HepG2 (cell line): ENCODE data around the gene ENTPD2. TPM values are rescaled to one million over a fixed set of nuclear protein-coding genes. Genes with fewer than 3 reads are reported as not detected.
A peak's percentile ranks its signal among the peaks of the same experiment; 100 is the strongest.

Source experiments
- GABPB1 ChIP-seq: IDR thresholded peaks from 2 replicates; pipeline ENCODE4 v1.6.1; 2016; ENCODE audit warnings: mild to moderate bottlenecking, missing genetic modification reagents, moderate library complexity, missing compliant biosample characterization
- ISL2 ChIP-seq: sonication (generic); formaldehyde crosslinking; IDR thresholded peaks from 2 replicates; pipeline ENCODE4 v1.5.0; 2020; ENCODE audit warnings: missing genetic modification reagents
- MBD4 ChIP-seq: IDR thresholded peaks from 2 replicates; pipeline ENCODE4 v1.6.1; 2012; ENCODE audit warnings: low read length, inconsistent platforms, borderline replicate concordance
- SALL1 ChIP-seq: sonication (generic); formaldehyde crosslinking; IDR thresholded peaks from 2 replicates; pipeline ENCODE4 v1.8.0; 2022; ENCODE audit warnings: mild to moderate bottlenecking, missing genetic modification reagents
- ZEB1 ChIP-seq: IDR thresholded peaks from 2 replicates; pipeline ENCODE4 v1.6.1; 2012; ENCODE audit warnings: mild to moderate bottlenecking, low read depth, inconsistent platforms; ENCODE audit not compliant: insufficient replicate concordance
- ZNF430 ChIP-seq: sonication (generic); formaldehyde crosslinking; IDR thresholded peaks from 2 replicates; pipeline ENCODE4 v1.9.0; 2021; ENCODE audit warnings: mild to moderate bottlenecking, missing genetic modification reagents
- polyA plus RNA-seq, 8 experiments: library from polyadenylated mRNA; depleted of rRNA in 3 of 8; stranded (reverse) in 7 of 8; unstranded in 1 of 8; fragments of >200 nt; fragmentation: Illumina TruSeq in 4 of 8; extraction: Trizol in 4 of 8; gene quantifications; 2 replicates each; pipeline versions ENCODE4 v1.2.1 to v1.2.3, GENCODE V29; 2011 to 2016; ENCODE audit warnings: low read depth in 4 of 8, missing spikeins in 1 of 8, mixed read lengths in 1 of 8; ENCODE audit not compliant: insufficient read depth in 1 of 8
- total RNA-seq, 5 experiments: library from RNA; depleted of rRNA; stranded (reverse); fragments of >200 nt; fragmentation: Illumina TruSeq; extraction: Trizol; gene quantifications; 2 replicates each; pipeline ENCODE4 v1.2.3, GENCODE V29; 2016; ENCODE audit warnings: low read depth in 1 of 5
- TF ChIP-seq, protein P1 (sequence below), 2 experiments: sonication (generic) in 1 of 2; formaldehyde crosslinking in 1 of 2; IDR thresholded peaks; 2 replicates each; pipeline versions ENCODE4 v1.6.1 to v1.9.0; 2014 to 2022; ENCODE audit warnings: antibody characterized with exemption in 1 of 2, borderline replicate concordance in 1 of 2, inconsistent platforms in 1 of 2, low read depth in 1 of 2, missing genetic modification reagents in 1 of 2
- TF ChIP-seq, protein P2 (sequence below): IDR thresholded peaks from 2 replicates; pipeline ENCODE4 v1.6.1; 2016; ENCODE audit warnings: low read depth, borderline replicate concordance
- TF ChIP-seq, protein P3 (sequence below): sonication (generic); formaldehyde crosslinking; IDR thresholded peaks from 2 replicates; pipeline ENCODE4 v1.9.0; 2022; ENCODE audit warnings: missing genetic modification reagents, mild to moderate bottlenecking, borderline replicate concordance
- TF ChIP-seq, protein P4 (sequence below): IDR thresholded peaks from 2 replicates; pipeline ENCODE4 v1.6.1; 2016; ENCODE audit warnings: control low read depth
- TF ChIP-seq, protein P5 (sequence below): IDR thresholded peaks from 2 replicates; pipeline ENCODE4 v1.6.1; 2016
- TF ChIP-seq, protein P6 (sequence below): sonication (generic); formaldehyde crosslinking; IDR thresholded peaks from 2 replicates; pipeline ENCODE4 v1.4.0; 2020; ENCODE audit warnings: low read depth, missing genetic modification reagents

The ENTPD2 gene
- total and polyA plus RNA-seq, 2 of the 13 experiments (the other 11 are each of a cell fraction or from before 2014, with no cell fraction given) = 0.95 to 3.2 TPM

DNA sequence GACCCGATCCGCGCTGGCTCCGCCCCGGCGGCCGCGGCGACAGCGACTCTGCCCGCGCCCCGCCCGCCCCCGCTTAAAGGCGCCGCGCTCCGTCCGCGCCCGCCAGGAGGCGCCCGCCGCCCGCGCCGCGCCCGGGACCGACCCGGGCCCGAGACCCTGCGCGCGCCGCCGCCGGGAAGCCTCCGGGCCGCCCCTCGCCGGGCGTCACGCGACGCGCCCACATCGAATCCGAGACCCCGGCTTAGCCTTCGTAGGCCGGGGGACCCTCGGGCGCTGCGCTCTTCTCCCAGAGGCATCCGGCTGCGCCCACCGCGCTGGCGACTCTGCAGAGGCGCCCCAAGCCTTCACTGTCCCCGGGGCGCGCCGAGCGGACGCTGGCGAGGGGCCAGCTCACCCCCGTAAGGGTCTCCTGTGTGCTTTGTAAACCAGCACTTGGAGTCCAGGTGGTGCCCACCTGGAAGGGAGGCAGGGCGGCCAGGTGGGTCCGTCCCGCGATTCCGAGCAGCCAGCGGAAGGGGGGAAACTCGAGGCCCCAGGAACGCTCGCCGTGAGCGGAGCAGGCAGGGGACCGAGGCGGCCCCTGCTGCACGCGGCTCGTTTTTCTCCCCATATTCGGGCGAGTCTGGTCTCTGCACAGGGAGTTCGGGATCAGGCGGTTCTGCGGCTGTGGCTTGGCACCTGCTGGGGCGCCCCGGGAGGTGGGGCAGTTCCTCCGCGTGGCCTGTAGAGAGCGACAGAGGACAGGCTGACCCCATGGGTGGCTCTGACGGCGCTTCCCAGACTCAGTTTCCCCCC, 25.4 kb downstream of the ENTPD2 start (continued):
- TF ChIP-seq, protein P1, sequence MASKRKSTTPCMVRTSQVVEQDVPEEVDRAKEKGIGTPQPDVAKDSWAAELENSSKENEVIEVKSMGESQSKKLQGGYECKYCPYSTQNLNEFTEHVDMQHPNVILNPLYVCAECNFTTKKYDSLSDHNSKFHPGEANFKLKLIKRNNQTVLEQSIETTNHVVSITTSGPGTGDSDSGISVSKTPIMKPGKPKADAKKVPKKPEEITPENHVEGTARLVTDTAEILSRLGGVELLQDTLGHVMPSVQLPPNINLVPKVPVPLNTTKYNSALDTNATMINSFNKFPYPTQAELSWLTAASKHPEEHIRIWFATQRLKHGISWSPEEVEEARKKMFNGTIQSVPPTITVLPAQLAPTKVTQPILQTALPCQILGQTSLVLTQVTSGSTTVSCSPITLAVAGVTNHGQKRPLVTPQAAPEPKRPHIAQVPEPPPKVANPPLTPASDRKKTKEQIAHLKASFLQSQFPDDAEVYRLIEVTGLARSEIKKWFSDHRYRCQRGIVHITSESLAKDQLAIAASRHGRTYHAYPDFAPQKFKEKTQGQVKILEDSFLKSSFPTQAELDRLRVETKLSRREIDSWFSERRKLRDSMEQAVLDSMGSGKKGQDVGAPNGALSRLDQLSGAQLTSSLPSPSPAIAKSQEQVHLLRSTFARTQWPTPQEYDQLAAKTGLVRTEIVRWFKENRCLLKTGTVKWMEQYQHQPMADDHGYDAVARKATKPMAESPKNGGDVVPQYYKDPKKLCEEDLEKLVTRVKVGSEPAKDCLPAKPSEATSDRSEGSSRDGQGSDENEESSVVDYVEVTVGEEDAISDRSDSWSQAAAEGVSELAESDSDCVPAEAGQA (IDR thresholded peaks at IDR 0.05; ENCODE audit: low read depth) = no peak
- TF ChIP-seq, protein P1 (CRISPR knock-in tag; IDR thresholded peaks at IDR 0.05; ENCODE audit: borderline replicate concordance) = no peak
- TF ChIP-seq, protein P2, sequence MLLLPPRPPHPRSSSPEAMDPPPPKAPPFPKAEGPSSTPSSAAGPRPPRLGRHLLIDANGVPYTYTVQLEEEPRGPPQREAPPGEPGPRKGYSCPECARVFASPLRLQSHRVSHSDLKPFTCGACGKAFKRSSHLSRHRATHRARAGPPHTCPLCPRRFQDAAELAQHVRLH (CRISPR knock-in tag) = peak; percentile 33; the same call in 1 of the 2 replicates
- TF ChIP-seq ZNF430 (CRISPR knock-in tag) = no peak
- peak; percentile 37; the same call in 1 of the 2 replicates for TF ChIP-seq GABPB1 (CRISPR knock-in tag)
- peak; percentile 24; the same call in 1 of the 2 replicates for TF ChIP-seq ISL2
- TF ChIP-seq, protein P3, sequence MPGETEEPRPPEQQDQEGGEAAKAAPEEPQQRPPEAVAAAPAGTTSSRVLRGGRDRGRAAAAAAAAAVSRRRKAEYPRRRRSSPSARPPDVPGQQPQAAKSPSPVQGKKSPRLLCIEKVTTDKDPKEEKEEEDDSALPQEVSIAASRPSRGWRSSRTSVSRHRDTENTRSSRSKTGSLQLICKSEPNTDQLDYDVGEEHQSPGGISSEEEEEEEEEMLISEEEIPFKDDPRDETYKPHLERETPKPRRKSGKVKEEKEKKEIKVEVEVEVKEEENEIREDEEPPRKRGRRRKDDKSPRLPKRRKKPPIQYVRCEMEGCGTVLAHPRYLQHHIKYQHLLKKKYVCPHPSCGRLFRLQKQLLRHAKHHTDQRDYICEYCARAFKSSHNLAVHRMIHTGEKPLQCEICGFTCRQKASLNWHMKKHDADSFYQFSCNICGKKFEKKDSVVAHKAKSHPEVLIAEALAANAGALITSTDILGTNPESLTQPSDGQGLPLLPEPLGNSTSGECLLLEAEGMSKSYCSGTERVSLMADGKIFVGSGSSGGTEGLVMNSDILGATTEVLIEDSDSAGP = peak; percentile 65
- TF ChIP-seq, protein P4, sequence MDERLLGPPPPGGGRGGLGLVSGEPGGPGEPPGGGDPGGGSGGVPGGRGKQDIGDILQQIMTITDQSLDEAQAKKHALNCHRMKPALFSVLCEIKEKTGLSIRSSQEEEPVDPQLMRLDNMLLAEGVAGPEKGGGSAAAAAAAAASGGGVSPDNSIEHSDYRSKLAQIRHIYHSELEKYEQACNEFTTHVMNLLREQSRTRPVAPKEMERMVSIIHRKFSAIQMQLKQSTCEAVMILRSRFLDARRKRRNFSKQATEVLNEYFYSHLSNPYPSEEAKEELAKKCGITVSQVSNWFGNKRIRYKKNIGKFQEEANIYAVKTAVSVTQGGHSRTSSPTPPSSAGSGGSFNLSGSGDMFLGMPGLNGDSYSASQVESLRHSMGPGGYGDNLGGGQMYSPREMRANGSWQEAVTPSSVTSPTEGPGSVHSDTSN (CRISPR knock-in tag) = no peak
- 0 out of 2 replicates have a peak, but pooled peaks have one; percentile 15 for TF ChIP-seq SALL1
- no peak for TF ChIP-seq ZEB1
- no peak for TF ChIP-seq MBD4
- TF ChIP-seq, protein P5, sequence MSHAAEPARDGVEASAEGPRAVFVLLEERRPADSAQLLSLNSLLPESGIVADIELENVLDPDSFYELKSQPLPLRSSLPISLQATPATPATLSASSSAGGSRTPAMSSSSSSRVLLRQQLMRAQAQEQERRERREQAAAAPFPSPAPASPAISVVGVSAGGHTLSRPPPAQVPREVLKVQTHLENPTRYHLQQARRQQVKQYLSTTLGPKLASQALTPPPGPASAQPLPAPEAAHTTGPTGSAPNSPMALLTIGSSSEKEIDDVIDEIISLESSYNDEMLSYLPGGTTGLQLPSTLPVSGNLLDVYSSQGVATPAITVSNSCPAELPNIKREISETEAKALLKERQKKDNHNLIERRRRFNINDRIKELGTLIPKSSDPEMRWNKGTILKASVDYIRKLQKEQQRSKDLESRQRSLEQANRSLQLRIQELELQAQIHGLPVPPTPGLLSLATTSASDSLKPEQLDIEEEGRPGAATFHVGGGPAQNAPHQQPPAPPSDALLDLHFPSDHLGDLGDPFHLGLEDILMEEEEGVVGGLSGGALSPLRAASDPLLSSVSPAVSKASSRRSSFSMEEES (CRISPR knock-in tag) = no peak
- TF ChIP-seq, protein P6, sequence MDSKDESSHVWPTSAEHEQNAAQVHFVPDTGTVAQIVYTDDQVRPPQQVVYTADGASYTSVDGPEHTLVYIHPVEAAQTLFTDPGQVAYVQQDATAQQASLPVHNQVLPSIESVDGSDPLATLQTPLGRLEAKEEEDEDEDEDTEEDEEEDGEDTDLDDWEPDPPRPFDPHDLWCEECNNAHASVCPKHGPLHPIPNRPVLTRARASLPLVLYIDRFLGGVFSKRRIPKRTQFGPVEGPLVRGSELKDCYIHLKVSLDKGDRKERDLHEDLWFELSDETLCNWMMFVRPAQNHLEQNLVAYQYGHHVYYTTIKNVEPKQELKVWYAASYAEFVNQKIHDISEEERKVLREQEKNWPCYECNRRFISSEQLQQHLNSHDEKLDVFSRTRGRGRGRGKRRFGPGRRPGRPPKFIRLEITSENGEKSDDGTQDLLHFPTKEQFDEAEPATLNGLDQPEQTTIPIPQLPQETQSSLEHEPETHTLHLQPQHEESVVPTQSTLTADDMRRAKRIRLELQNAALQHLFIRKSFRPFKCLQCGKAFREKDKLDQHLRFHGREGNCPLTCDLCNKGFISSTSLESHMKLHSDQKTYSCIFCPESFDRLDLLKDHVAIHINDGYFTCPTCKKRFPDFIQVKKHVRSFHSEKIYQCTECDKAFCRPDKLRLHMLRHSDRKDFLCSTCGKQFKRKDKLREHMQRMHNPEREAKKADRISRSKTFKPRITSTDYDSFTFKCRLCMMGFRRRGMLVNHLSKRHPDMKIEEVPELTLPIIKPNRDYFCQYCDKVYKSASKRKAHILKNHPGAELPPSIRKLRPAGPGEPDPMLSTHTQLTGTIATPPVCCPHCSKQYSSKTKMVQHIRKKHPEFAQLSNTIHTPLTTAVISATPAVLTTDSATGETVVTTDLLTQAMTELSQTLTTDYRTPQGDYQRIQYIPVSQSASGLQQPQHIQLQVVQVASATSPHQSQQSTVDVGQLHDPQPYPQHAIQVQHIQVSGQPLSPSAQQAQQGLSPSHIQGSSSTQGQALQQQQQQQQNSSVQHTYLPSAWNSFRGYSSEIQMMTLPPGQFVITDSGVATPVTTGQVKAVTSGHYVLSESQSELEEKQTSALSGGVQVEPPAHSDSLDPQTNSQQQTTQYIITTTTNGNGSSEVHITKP (CRISPR knock-in tag) = no peak
